HEK293 (cell line): ENCODE data around the gene CDC14A.

ENCODE experiments used
- BCL6B ChIP-seq: fragments of 450-650 bp; formaldehyde crosslinking; IDR thresholded peaks from 2 replicates; pipeline ENCODE4 v1.5.1; 2017; ENCODE audit warnings: missing biosample characterization, missing genetic modification characterization
- KLF17 ChIP-seq: fragments of 450-650 bp; formaldehyde crosslinking; IDR thresholded peaks from 2 replicates; pipeline ENCODE4 v1.5.1; 2016; ENCODE audit warnings: missing biosample characterization, missing genetic modification characterization
- OVOL3 ChIP-seq: fragments of 450-650 bp; formaldehyde crosslinking; IDR thresholded peaks from 2 replicates; pipeline ENCODE4 v1.5.1; 2016; ENCODE audit warnings: missing biosample characterization, missing genetic modification characterization
- PRDM1 ChIP-seq: fragments of 450-650 bp; formaldehyde crosslinking; IDR thresholded peaks from 2 replicates; pipeline ENCODE4; 2016; ENCODE audit warnings: missing biosample characterization, missing genetic modification characterization
- PRDM10 ChIP-seq: fragments of 450-650 bp; formaldehyde crosslinking; IDR thresholded peaks from 2 replicates; pipeline ENCODE4 v1.5.1; 2016; ENCODE audit warnings: missing biosample characterization, missing genetic modification characterization
- PRDM4 ChIP-seq: fragments of 450-650 bp; formaldehyde crosslinking; IDR thresholded peaks from 2 replicates; pipeline ENCODE4 v1.5.1; 2017; ENCODE audit warnings: missing biosample characterization, missing genetic modification characterization
- PRDM6 ChIP-seq: fragments of 450-650 bp; formaldehyde crosslinking; IDR thresholded peaks from 2 replicates; pipeline ENCODE4 v1.5.1; 2017; ENCODE audit warnings: missing biosample characterization, missing genetic modification characterization
- SP2 ChIP-seq: fragments of 450-650 bp; formaldehyde crosslinking; IDR thresholded peaks from 2 replicates; pipeline ENCODE4 v1.5.1; 2016; ENCODE audit warnings: missing biosample characterization, missing genetic modification characterization
- WT1 ChIP-seq: fragments of 450-650 bp; formaldehyde crosslinking; IDR thresholded peaks from 2 replicates; pipeline ENCODE4 v1.5.1; 2016; ENCODE audit warnings: missing biosample characterization, missing genetic modification characterization
- ZBTB11 ChIP-seq: fragments of 450-650 bp; formaldehyde crosslinking; conservative IDR thresholded peaks from 2 replicates; pipeline ENCODE4 v1.5.1; 2016; ENCODE audit warnings: low read depth, missing biosample characterization, missing genetic modification characterization
- ZBTB44 ChIP-seq: fragments of 450-650 bp; IDR thresholded peaks from 2 replicates; pipeline ENCODE4 v1.5.1; 2018; ENCODE audit warnings: missing biosample characterization, mild to moderate bottlenecking, missing genetic modification characterization
- ZFP69B ChIP-seq: fragments of 450-650 bp; formaldehyde crosslinking; IDR thresholded peaks from 2 replicates; pipeline ENCODE4 v1.5.1; 2016; ENCODE audit warnings: missing biosample characterization, missing genetic modification characterization
- ZNF175 ChIP-seq: fragments of 450-650 bp; formaldehyde crosslinking; IDR thresholded peaks from 2 replicates; pipeline ENCODE4 v1.5.1; 2016; ENCODE audit warnings: missing biosample characterization, missing genetic modification characterization
- ZNF18 ChIP-seq: fragments of 450-650 bp; formaldehyde crosslinking; IDR thresholded peaks from 2 replicates; pipeline ENCODE4 v1.5.1; 2016; ENCODE audit warnings: missing biosample characterization, missing genetic modification characterization
- ZNF24 ChIP-seq: fragments of 450-650 bp; formaldehyde crosslinking; IDR thresholded peaks from 2 replicates; pipeline ENCODE4 v1.5.1; 2016; ENCODE audit warnings: missing biosample characterization, missing genetic modification characterization
- ZNF366 ChIP-seq: fragments of 450-650 bp; formaldehyde crosslinking; conservative IDR thresholded peaks from 2 replicates; pipeline ENCODE4 v1.5.1; 2016; ENCODE audit warnings: missing biosample characterization, missing genetic modification characterization
- ZNF530 ChIP-seq: fragments of 450-650 bp; formaldehyde crosslinking; IDR thresholded peaks from 2 replicates; pipeline ENCODE4 v1.5.1; 2016; ENCODE audit warnings: low read depth, missing biosample characterization, missing genetic modification characterization
- ZNF596 ChIP-seq: fragments of 450-650 bp; IDR thresholded peaks from 2 replicates; pipeline ENCODE4 v1.5.0; 2018; ENCODE audit warnings: missing biosample characterization, mild to moderate bottlenecking, missing genetic modification characterization, moderate library complexity

Gene CDC14A

GRCh38 chr1:100430325-100430756 lies 78.0 kb downstream of the CDC14A start (continued):
- TF ChIP-seq OVOL3 (tag by site-specific recombination): 0 out of 2 replicates have a peak, but pooled peaks have one; percentile 22
- no peak for TF ChIP-seq PRDM1 (tag by site-specific recombination)
- peak; percentile 88 for TF ChIP-seq KLF17
- TF ChIP-seq ZNF530 (tag by site-specific recombination): no peak
- no peak for TF ChIP-seq ZBTB11 (tag by site-specific recombination)
- peak; percentile 69 for TF ChIP-seq ZNF18
- 0 out of 2 replicates have a peak, but pooled peaks have one; percentile 14 for TF ChIP-seq SP2 (tag by site-specific recombination)
- TF ChIP-seq ZNF596 (tag by site-specific recombination): no peak
- peak; percentile 49; the same call in 1 of the 2 replicates for TF ChIP-seq BCL6B (tag by site-specific recombination)
- no peak for TF ChIP-seq PRDM4 (tag by site-specific recombination)
- no peak for TF ChIP-seq ZFP69B (tag by site-specific recombination)
- TF ChIP-seq WT1 (tag by site-specific recombination): peak; percentile 94
- no peak for TF ChIP-seq ZNF175 (tag by site-specific recombination)
- peak; percentile 87 for TF ChIP-seq ZNF366
- peak; percentile 53; the same call in 1 of the 2 replicates for TF ChIP-seq ZNF24 (tag by site-specific recombination)
- TF ChIP-seq PRDM6 (tag by site-specific recombination): peak; percentile 82
- 0 out of 2 replicates have a peak, but pooled peaks have one; percentile 8 for TF ChIP-seq PRDM10 (tag by site-specific recombination)
- TF ChIP-seq ZBTB44 (tag by site-specific recombination): peak; percentile 34; the same call in 1 of the 2 replicates
- TF ChIP-seq, all 188 proteins: peak for 33
